PFSK-1 (cell line): Measurements from ENCODE around the gene OAS3.

Source experiments
- FOXP2 ChIP-seq: optimal IDR thresholded peaks from 2 replicates; pipeline ENCODE3; 2011; ENCODE audit warnings: borderline replicate concordance, control low read depth, inconsistent platforms; ENCODE audit not compliant: insufficient read depth; ENCODE audit errors: extremely low read length, extremely low read depth
- POLR2AphosphoS5 ChIP-seq: IDR thresholded peaks from 2 replicates; pipeline ENCODE4 v1.6.1; 2012; ENCODE audit warnings: low read depth, mild to moderate bottlenecking, control low read depth, low read length, moderate library complexity
- SIN3A ChIP-seq: IDR thresholded peaks from 2 replicates; pipeline ENCODE4 v1.6.1; 2012; ENCODE audit warnings: mild to moderate bottlenecking, low read length, moderate library complexity, borderline replicate concordance; ENCODE audit not compliant: insufficient read depth
- TAF1 ChIP-seq: IDR thresholded peaks from 2 replicates; pipeline ENCODE4 v1.6.1; 2012; ENCODE audit warnings: low read length, control low read depth, borderline replicate concordance; ENCODE audit not compliant: insufficient read depth
- TF ChIP-seq, protein P1 (sequence below), 2 experiments: IDR thresholded peaks; 2 replicates each; pipeline versions ENCODE4 v1.6.1 to v1.8.0; 2011 to 2012; ENCODE audit warnings: low read depth in 2 of 2, low read length in 2 of 2, control low read depth in 1 of 2, inconsistent platforms in 1 of 2, mild to moderate bottlenecking in 1 of 2, moderate library complexity in 1 of 2; ENCODE audit not compliant: insufficient read depth in 1 of 2

DNA sequence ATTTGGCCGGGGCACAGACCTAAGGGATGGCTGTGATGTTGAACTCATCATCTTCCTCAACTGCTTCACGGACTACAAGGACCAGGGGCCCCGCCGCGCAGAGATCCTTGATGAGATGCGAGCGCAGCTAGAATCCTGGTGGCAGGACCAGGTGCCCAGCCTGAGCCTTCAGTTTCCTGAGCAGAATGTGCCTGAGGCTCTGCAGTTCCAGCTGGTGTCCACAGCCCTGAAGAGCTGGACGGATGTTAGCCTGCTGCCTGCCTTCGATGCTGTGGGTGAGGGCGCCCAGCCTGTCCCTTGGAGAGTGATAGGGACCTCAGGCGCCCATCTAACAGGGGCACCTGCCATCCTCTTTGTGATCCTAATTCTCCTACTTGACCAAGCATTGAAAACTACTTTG is 12.4 kb downstream of the OAS3 start:
- TF ChIP-seq FOXP2 (no peak), POLR2AphosphoS5 (no peak), SIN3A (no peak), TAF1 (no peak)
- TF ChIP-seq, protein P1, sequence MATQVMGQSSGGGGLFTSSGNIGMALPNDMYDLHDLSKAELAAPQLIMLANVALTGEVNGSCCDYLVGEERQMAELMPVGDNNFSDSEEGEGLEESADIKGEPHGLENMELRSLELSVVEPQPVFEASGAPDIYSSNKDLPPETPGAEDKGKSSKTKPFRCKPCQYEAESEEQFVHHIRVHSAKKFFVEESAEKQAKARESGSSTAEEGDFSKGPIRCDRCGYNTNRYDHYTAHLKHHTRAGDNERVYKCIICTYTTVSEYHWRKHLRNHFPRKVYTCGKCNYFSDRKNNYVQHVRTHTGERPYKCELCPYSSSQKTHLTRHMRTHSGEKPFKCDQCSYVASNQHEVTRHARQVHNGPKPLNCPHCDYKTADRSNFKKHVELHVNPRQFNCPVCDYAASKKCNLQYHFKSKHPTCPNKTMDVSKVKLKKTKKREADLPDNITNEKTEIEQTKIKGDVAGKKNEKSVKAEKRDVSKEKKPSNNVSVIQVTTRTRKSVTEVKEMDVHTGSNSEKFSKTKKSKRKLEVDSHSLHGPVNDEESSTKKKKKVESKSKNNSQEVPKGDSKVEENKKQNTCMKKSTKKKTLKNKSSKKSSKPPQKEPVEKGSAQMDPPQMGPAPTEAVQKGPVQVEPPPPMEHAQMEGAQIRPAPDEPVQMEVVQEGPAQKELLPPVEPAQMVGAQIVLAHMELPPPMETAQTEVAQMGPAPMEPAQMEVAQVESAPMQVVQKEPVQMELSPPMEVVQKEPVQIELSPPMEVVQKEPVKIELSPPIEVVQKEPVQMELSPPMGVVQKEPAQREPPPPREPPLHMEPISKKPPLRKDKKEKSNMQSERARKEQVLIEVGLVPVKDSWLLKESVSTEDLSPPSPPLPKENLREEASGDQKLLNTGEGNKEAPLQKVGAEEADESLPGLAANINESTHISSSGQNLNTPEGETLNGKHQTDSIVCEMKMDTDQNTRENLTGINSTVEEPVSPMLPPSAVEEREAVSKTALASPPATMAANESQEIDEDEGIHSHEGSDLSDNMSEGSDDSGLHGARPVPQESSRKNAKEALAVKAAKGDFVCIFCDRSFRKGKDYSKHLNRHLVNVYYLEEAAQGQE (IDR thresholded peaks at IDR 0.05; ENCODE audit: insufficient read depth in 1 of 2, low read depth in 2 of 2, low read length in 2 of 2): no peak
